T-helper 17 cell (primary cell): Measurements from ENCODE around the gene HMG20A. TPM values are rescaled to one million over a fixed set of nuclear protein-coding genes. Genes with fewer than 3 reads are reported as not detected.

ENCODE experiments used
- ATAC-seq: fragments of 150-1000 bp; cut with Tn5 transposase; 2 replicates; pipeline ENCODE4 v1.10.0; 2021; ENCODE audit warnings: mild to moderate bottlenecking, moderate library complexity
- DNase-seq, 3 donors: peaks; one replicate each; pipeline versions ENCODE4 v3.0.0 to v3.0.0-alpha.2; 2020 to 2021
- H3K9me3 ChIP-seq: one replicate; pipeline ENCODE4 v1.7.0; 2013; ENCODE audit warnings: low read length, mild to moderate bottlenecking; ENCODE audit not compliant: control insufficient read depth, poor library complexity, severe bottlenecking
- H3K27ac Mint-ChIP-seq: one replicate; pipeline ENCODE4 v1.8.0; 2022; ENCODE audit warnings: mild to moderate bottlenecking, moderate library complexity, mixed read lengths
- H3K27me3 Mint-ChIP-seq: one replicate; pipeline ENCODE4 v1.8.0; 2022; ENCODE audit warnings: mixed read lengths
- H3K36me3 Mint-ChIP-seq: one replicate; pipeline ENCODE4 v1.8.0; 2022; ENCODE audit warnings: low read depth, mixed read lengths
- H3K4me1 Mint-ChIP-seq: one replicate; pipeline ENCODE4 v1.8.0; 2022; ENCODE audit warnings: mild to moderate bottlenecking, mixed read lengths
- H3K4me3 Mint-ChIP-seq: one replicate; pipeline ENCODE4 v1.8.0; 2022; ENCODE audit warnings: mild to moderate bottlenecking, moderate library complexity, mixed read lengths
- total RNA-seq, 4 donors: library from RNA in 2 of 4; stranded (reverse) in 2 of 4; gene quantifications; one replicate each; pipeline ENCODE4 v1.2.3 and lab custom pipeline; 2022 to 2026

The HMG20A gene
- total RNA-seq, 2 donors from 2014 or later, result 22.3 to 30.6 TPM

DNA sequence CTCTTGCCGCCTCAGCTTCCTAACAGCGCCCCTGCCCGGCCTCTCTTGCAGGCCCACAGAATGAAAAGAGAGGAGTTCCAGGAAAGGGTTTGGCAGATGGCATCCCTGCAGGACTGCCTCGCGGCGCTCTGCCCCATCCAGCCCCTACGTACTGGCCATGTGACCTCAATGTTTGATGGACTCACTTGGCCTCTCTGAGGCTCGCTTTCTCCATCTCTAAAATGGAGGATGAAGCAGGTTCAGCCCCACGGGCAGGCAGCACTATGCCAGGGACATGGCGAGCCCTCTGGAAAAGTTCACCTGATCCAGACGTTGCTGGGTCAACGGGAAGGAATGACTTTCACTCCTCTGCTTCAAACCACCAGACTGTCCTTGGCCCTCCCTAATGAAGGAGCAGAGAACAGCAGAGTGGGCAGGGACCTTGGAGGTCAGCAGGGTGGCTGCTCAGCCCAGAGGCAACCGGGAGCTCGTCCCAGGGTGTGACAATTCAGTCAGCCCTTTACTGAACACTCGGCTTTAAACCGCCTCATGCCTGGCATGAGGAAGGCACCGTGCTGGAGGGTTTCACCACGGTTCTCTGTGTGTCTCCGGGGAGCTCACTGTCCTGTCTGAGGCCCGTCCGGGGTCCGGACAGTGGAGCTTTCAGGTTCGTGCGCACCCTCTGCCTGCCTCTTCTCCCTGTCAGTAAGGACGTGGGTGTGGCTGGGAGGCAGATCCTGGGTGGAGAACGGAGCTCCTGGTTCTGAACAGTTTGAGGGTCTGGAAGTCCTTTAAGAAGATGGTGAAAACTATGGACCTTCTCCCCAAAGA, 110.7 kb downstream of the HMG20A start:
- Mint-ChIP-seq H3K4me3 (no peak overlapping the region), H3K4me1 (no peaks in the 10 kb centered on the region), H3K27ac (no peak overlapping the region), H3K27me3 (peaks cover 29% of the 10 kb centered on the region), H3K36me3 (no peaks in the 10 kb centered on the region)
- no peaks in the 10 kb centered on the region for H3K9me3 ChIP-seq
- DNase-seq (no peak), ATAC-seq (no peak)

DNA sequence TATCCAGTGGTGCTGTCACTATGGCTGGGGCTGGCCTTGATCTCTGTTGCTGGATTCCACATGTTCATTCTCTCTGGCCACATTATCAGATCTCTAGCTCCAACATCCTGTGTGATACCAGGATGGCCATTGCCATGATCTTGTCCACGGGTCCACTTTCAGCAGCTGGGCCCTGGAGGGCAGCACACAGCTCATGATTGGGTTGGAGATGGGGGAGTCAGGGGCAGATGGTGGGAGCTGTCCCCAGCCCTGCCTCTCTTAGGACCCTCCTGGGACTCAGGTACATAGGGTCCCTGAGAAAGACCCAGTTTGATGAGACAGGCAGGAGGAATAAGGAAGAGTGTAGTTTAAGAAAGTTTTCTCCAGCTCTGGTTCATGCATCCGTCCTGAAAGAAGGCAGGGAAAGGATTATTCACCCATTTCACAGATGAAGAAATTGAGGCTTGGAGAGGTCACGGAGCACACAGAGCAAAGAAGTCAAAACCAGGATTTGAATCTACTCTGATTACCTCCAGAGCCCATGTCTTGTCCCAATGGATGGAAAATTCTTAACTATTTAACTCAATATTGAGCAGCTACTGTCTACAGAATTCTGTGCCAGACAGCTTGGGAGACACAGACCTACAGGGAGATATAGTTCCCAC, 111.5 kb downstream of the HMG20A start:
- peaks cover 37% of the 10 kb centered on the region for H3K27me3 Mint-ChIP-seq
- H3K9me3 ChIP-seq, result no peaks in the 10 kb centered on the region
- H3K4me3 Mint-ChIP-seq, result no peak overlapping the region
- H3K36me3 Mint-ChIP-seq, result no peaks in the 10 kb centered on the region
- no peaks in the 10 kb centered on the region for H3K4me1 Mint-ChIP-seq
- H3K27ac Mint-ChIP-seq, result no peak overlapping the region
- DNase-seq (no peak), ATAC-seq (no peak)

- no peaks in the 10 kb centered on the region for H3K9me3 ChIP-seq
- Mint-ChIP-seq H3K4me3 (no peak overlapping the region), H3K4me1 (no peaks in the 10 kb centered on the region), H3K27ac (no peak overlapping the region), H3K27me3 (peaks cover 41% of the 10 kb centered on the region), H3K36me3 (no peaks in the 10 kb centered on the region)
- ATAC-seq (no peak), DNase-seq (no peak)
Measured at GRCh38 chr15:77532846-77533245, 112.2 kb downstream of the HMG20A start.

- Mint-ChIP-seq H3K27me3 (peaks cover 48% of the 10 kb centered on the region), H3K4me3 (no peak overlapping the region)
- no peak for DNase-seq
Measured at GRCh38 chr15:77533578-77534430, 113.1 kb downstream of the HMG20A start.

More at GRCh38 chr15:77533578-77534430, 113.1 kb downstream of the HMG20A start:
- no peak for ATAC-seq
- H3K36me3 Mint-ChIP-seq, result no peaks in the 10 kb centered on the region
- H3K4me1 Mint-ChIP-seq, result no peaks in the 10 kb centered on the region
- H3K9me3 ChIP-seq, result no peaks in the 10 kb centered on the region
- no peak overlapping the region for H3K27ac Mint-ChIP-seq

Other genes starting within 250 kb of the HMG20A start
- 10 to 100 TPM in 1 of 2 donors, 1 to 10 TPM in 1; 5.9 to 10.2 TPM for gene PEAK1, start 784 bp upstream of the HMG20A start, total RNA-seq
- not detected for gene LINGO1, start 212.0 kb downstream of the HMG20A start, total RNA-seq